ENCODE measurements around the gene BTBD17.

BTBD17 gene

GRCh38 chr17:74404218-74404617 lies 42.5 kb upstream of the BTBD17 start:
- TF ChIP-seq, protein P1, sequence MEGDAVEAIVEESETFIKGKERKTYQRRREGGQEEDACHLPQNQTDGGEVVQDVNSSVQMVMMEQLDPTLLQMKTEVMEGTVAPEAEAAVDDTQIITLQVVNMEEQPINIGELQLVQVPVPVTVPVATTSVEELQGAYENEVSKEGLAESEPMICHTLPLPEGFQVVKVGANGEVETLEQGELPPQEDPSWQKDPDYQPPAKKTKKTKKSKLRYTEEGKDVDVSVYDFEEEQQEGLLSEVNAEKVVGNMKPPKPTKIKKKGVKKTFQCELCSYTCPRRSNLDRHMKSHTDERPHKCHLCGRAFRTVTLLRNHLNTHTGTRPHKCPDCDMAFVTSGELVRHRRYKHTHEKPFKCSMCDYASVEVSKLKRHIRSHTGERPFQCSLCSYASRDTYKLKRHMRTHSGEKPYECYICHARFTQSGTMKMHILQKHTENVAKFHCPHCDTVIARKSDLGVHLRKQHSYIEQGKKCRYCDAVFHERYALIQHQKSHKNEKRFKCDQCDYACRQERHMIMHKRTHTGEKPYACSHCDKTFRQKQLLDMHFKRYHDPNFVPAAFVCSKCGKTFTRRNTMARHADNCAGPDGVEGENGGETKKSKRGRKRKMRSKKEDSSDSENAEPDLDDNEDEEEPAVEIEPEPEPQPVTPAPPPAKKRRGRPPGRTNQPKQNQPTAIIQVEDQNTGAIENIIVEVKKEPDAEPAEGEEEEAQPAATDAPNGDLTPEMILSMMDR (IDR thresholded peaks at IDR 0.05; ENCODE audit: low read depth, low read length), result no peak
- no peak overlapping the region for H3K4me3 ChIP-seq (ENCODE audit: low read depth, low read length)

DNA sequence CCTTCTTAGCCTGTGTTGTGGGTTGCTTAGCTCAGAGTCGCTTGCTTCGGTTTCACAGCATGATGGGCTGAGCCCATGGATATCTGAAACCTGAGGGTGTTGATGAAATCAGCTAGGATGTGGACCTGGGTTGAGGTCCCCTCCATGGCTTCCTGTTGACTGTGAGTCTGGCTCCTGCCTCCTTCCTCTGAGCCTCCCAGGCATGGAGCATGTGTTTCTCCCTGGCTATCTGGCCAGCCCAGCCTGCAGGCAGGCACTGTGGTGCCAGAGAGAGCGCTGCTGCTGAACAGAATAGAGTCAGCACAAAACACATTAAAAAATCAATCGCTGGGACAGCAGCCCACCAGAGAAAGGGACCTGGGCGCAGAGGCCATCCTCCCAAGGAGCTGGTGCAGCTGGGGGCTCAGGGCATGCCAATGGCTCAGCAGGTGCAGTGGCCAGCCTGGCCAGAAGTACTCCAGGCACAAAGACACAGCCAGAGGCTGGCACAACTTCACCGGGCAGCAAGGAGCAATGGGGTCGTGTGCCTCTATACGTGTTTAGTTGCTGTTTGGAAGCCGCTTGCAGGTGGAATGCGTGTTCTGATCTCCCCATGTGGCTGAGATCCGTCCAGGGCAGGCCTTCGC lies 42.0 kb upstream of the BTBD17 start:
- no peak overlapping the region for H3K4me3 ChIP-seq (ENCODE audit: low read depth, low read length)
- TF ChIP-seq, protein P1 (IDR thresholded peaks at IDR 0.05; ENCODE audit: low read depth, low read length), result no peak

- TF ChIP-seq, protein P1 (IDR thresholded peaks at IDR 0.05; ENCODE audit: low read depth, low read length), result no peak
- H3K4me3 ChIP-seq (ENCODE audit: low read depth, low read length), result no peak overlapping the region
These were observed 40.4 kb upstream of the BTBD17 start for GRCh38 chr17:74402048-74402447.

- TF ChIP-seq, protein P1 (IDR thresholded peaks at IDR 0.05; ENCODE audit: low read depth, low read length), result no peak
- H3K4me3 ChIP-seq (ENCODE audit: low read depth, low read length), result no peak overlapping the region
These were observed 34.9 kb upstream of the BTBD17 start for GRCh38 chr17:74396567-74396966.

DNA sequence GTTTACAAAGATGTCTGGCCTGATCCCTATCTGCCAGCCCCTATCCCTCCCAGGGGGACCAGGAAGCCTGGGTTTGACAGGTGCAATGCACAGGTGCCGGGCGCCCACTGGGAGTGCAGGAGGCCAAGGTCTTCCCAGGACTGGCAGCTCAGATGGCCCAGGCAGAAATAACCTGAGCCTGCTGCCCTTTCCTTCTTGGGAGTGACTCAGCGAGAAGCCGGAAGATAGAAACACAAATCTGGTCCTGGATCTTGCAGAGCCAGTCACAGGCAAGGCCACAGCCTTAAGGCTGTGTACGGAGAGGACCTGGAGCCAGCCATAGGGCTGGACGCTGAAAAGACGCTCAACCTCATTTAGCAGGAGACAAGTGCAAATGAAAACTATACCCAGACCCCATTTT lies 33.3 kb upstream of the BTBD17 start:
- TF ChIP-seq, protein P1 (IDR thresholded peaks at IDR 0.05; ENCODE audit: low read depth, low read length), result no peak

GRCh38 chr17:74394275-74394950 lies 32.7 kb upstream of the BTBD17 start:
- no peak overlapping the region for H3K4me3 ChIP-seq (ENCODE audit: low read depth, low read length)
- TF ChIP-seq, protein P1 (IDR thresholded peaks at IDR 0.05; ENCODE audit: low read depth, low read length), result no peak

More for the DNA sequence above, 33.3 kb upstream of the BTBD17 start:
- no peak overlapping the region for H3K4me3 ChIP-seq (ENCODE audit: low read depth, low read length)

DNA sequence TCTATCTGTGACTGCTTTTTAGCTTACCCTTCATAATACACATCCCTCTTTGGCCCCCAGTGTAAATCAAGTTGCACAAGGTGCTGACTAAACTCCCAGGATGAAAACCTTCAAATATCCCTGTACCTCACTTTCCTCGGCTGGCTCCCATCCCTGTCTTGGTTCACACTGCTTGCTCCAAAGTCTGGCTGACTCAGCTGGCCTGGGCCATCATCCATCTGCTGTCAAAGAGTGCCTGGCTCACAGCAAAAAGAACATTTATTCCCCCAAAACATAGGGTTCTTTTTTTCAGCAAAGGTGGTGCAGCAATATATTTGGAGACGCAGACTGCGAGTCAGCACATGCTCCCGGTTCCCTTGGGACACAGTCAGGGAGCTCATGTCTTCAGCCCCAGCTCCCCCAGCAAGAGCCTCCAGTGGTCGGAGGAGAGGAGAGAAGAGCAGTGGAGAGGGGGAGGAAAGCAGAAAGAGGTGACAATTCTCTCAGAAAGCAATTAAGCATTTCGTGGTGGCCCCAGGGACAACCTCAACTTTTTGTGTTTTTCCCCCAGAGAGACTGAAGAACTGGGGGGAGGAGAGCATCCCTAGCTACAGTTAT lies 31.8 kb upstream of the BTBD17 start:
- no peak overlapping the region for H3K4me3 ChIP-seq (ENCODE audit: low read depth, low read length)
- TF ChIP-seq, protein P1 (IDR thresholded peaks at IDR 0.05; ENCODE audit: low read depth, low read length), result no peak
